ENCODE results near the gene GNAQ.
"Not testable (repeated sequence)": the region's sequence is repeated elsewhere in the genome, so short reads cannot be mapped to it uniquely, and the experiment has no call there.

GNAQ gene

GRCh38 chr9:77759391-77759790 lies 272.2 kb downstream of the GNAQ start:
- DNase-seq: no peak

GRCh38 chr9:77756449-77756848 lies 275.2 kb downstream of the GNAQ start:
- no peak for DNase-seq

GRCh38 chr9:77753180-77753579 lies 278.4 kb downstream of the GNAQ start:
- DNase-seq: no peak

- DNase-seq: no peak
Measured at GRCh38 chr9:77752554-77752953, 279.1 kb downstream of the GNAQ start.

GRCh38 chr9:77751341-77752091 lies 280.1 kb downstream of the GNAQ start:
- peak; percentile 12 for DNase-seq

GRCh38 chr9:77750981-77751340 lies 280.6 kb downstream of the GNAQ start:
- no peak for DNase-seq

GRCh38 chr9:77750284-77750683 lies 281.3 kb downstream of the GNAQ start:
- DNase-seq: no peak

- no peak for DNase-seq
Measured at GRCh38 chr9:77748214-77748772, 283.3 kb downstream of the GNAQ start.

- DNase-seq: no peak
Measured at GRCh38 chr9:77747163-77747562, 284.4 kb downstream of the GNAQ start.

- no peak for DNase-seq
Measured at GRCh38 chr9:77744841-77745430, 286.7 kb downstream of the GNAQ start.

- DNase-seq: no peak
Measured at GRCh38 chr9:77743386-77743785, 288.2 kb downstream of the GNAQ start.

GRCh38 chr9:77738932-77739331 lies 292.7 kb downstream of the GNAQ start:
- no peak for DNase-seq

GRCh38 chr9:77735494-77735893 lies 296.1 kb downstream of the GNAQ start:
- DNase-seq: no peak

GRCh38 chr9:77731930-77732329 lies 299.7 kb downstream of the GNAQ start:
- no peak for DNase-seq

- DNase-seq: no peak
Measured at GRCh38 chr9:77731008-77731698, 300.5 kb downstream of the GNAQ start.

- DNase-seq: no peak
Measured at GRCh38 chr9:77729177-77729576, 302.4 kb downstream of the GNAQ start.

GRCh38 chr9:77726814-77727213 lies 304.8 kb downstream of the GNAQ start:
- no peak for DNase-seq

GRCh38 chr9:77726289-77726688 lies 305.3 kb downstream of the GNAQ start:
- no peak for DNase-seq

GRCh38 chr9:77725820-77726219 lies 305.8 kb downstream of the GNAQ start:
- DNase-seq: peak; percentile 11

- no peak for DNase-seq
Measured at GRCh38 chr9:77725046-77725694, 306.4 kb downstream of the GNAQ start.

- DNase-seq: not testable (repeated sequence)
Measured at GRCh38 chr9:77721156-77721555, 310.5 kb downstream of the GNAQ start.

- DNase-seq: no peak
Measured at GRCh38 chr9:77719321-77719720, 312.3 kb downstream of the GNAQ start.

- DNase-seq: not testable (repeated sequence)
Measured at GRCh38 chr9:77718298-77718640, 313.3 kb downstream of the GNAQ start.

Measured in stimulated activated CD4-positive, alpha-beta T cell treated with anti-CD3 and anti-CD28 coated beads, Interleukin-4, amount 100 ng/mL, for 24 hours (primary cell).